ENCODE data around the gene ANKRD52. TPM values are rescaled to one million over a fixed set of nuclear protein-coding genes. Genes with fewer than 3 reads are reported as not detected.

Gene ANKRD52
- total and polyA plus RNA-seq, 2 experiments from 2014 or later = 20.3 to 25.2 TPM

GRCh38 chr12:56296295-56296694 lies 38.1 kb upstream of the ANKRD52 start (continued):
- no peak for TF ChIP-seq ZNF462 (CRISPR knock-in tag; IDR thresholded peaks at IDR 0.05)

- Histone ChIP-seq H3K27me3 (ENCODE audit: insufficient read depth) (no peaks in the 10 kb centered on the region), H4K20me1 (replicated peaks; ENCODE audit: insufficient read depth) (peaks cover 10% of the 10 kb centered on the region), H3K27ac (ENCODE audit: low read depth) (no peak overlapping the region), H3F3A (replicated peaks; ENCODE audit: low read depth) (peaks cover 8% of the 10 kb centered on the region; the same call in 1 of the 2 replicates), H3K4me2 (no peak overlapping the region), H2AFZ (no peak overlapping the region), H3K4me3 (no peak overlapping the region), H3K4me1 (ENCODE audit: insufficient read depth) (peaks cover 6% of the 10 kb centered on the region), H3K9me2 (ENCODE audit: insufficient read depth) (no peaks in the 10 kb centered on the region), H3K79me2 (replicated peaks; ENCODE audit: insufficient read depth) (peaks cover 100% of the 10 kb centered on the region), H3K36me3 (ENCODE audit: insufficient read depth) (peaks cover 14% of the 10 kb centered on the region; the same call in 1 of the 2 replicates)
- no peak for ATAC-seq
- Mint-ChIP-seq H3K36me3 (ENCODE audit: low read depth) (peaks cover 40% of the 10 kb centered on the region), H3K27ac (no peak overlapping the region), H3K4me1 (peaks cover 6% of the 10 kb centered on the region; the same call in 1 of the 3 replicates), H3K4me3 (no peak overlapping the region), H3K27me3 (ENCODE audit: insufficient read depth, low read depth, poor library complexity) (peaks cover 7% of the 10 kb centered on the region), H3K9me3 (no peaks in the 10 kb centered on the region)
- no peak for DNase-seq (ENCODE audit: low spot score)
- no peak for TF ChIP-seq EZH2 (IDR thresholded peaks at IDR 0.05; ENCODE audit: low read depth, unreplicated experiment)
- no peak for TF ChIP-seq NANOG (IDR thresholded peaks at IDR 0.05; ENCODE audit: borderline replicate concordance)
- TF ChIP-seq ZNF331 (CRISPR knock-in tag; IDR thresholded peaks at IDR 0.05; ENCODE audit: low read depth) = no peak
- TF ChIP-seq CREB1 (CRISPR knock-in tag; IDR thresholded peaks at IDR 0.05; ENCODE audit: low read depth) = no peak
- no peak for TF ChIP-seq ETS1 (IDR thresholded peaks at IDR 0.05)
- TF ChIP-seq EZH2phosphoT487 (IDR thresholded peaks at IDR 0.05; ENCODE audit: unreplicated experiment) = no peak
- no peak for TF ChIP-seq REST (IDR thresholded peaks at IDR 0.05; ENCODE audit: unreplicated experiment)
- no peak for TF ChIP-seq POLR2AphosphoS5 (IDR thresholded peaks at IDR 0.05; ENCODE audit: low read depth)
- TF ChIP-seq CTCF (conservative IDR thresholded peaks at IDR 0.05; ENCODE audit: low read depth in 2 of 2) = no peak
- TF ChIP-seq ZNF114 (CRISPR knock-in tag; IDR thresholded peaks at IDR 0.05) = no peak
These were observed 35.6 kb upstream of the ANKRD52 start for GRCh38 chr12:56293795-56294194.
